Adrenal gland (tissue), 12 donors: ENCODE results near the gene BACH2. TPM values are rescaled to one million over a fixed set of nuclear protein-coding genes. Genes with fewer than 3 reads are reported as not detected.
A peak's percentile ranks its signal among the peaks of the same experiment; 100 is the strongest.

ENCODE experiments used
- DNase-seq, 7 donors: peaks; one replicate each; pipeline ENCODE4 v3.0.0-alpha.2; 2019 to 2020
- H3K27ac ChIP-seq, 5 donors: fragments of 200-600 bp; sonication (generic) in 4 of 5; 1 replicate in 3 of 5; 2 replicates in 2 of 5; pipeline versions ENCODE4 v1.5.1 to v1.8.0; 2016 to 2020; ENCODE audit warnings: mild to moderate bottlenecking in 1 of 5
- H3K27me3 ChIP-seq: fragments of 200-600 bp; 2 replicates; pipeline ENCODE4 v1.8.0; 2021
- H3K36me3 ChIP-seq, 2 donors: fragments of 200-600 bp; replicated peaks in 1 of 2; 1 replicate in 1 of 2; 2 replicates in 1 of 2; pipeline versions ENCODE4 v1.5.1 to v1.8.0; 2018 to 2022
- H3K4me1 ChIP-seq, 2 donors: fragments of 200-600 bp; replicated peaks in 1 of 2; 1 replicate in 1 of 2; 2 replicates in 1 of 2; pipeline versions ENCODE4 v1.5.1 to v1.8.0; 2018 to 2021
- H3K4me3 ChIP-seq, 4 donors: fragments of 200-600 bp; sonication (generic) in 3 of 4; one replicate each; pipeline ENCODE4 v1.5.1; 2016 to 2018
- H3K9me3 ChIP-seq, 3 donors: fragments of 200-600 bp; sonication (generic) in 1 of 3; replicated peaks in 1 of 3; 1 replicate in 2 of 3; 2 replicates in 1 of 3; pipeline versions ENCODE4 v1.5.1 to v1.8.0; 2016 to 2021
- CTCF ChIP-seq, 6 experiments: fragments of 450-650 bp in 4 of 6; fragments of 200-600 bp in 2 of 6; sonication (generic) in 1 of 6; IDR thresholded peaks; 1 replicate in 5 of 6; 2 replicates in 1 of 6; pipeline versions ENCODE4 v1.5.1 to v1.8.0; 2016 to 2021; ENCODE audit warnings: antibody characterized with exemption in 6 of 6, mild to moderate bottlenecking in 2 of 6, moderate library complexity in 1 of 6
- POLR2A ChIP-seq, 2 donors: fragments of 450-650 bp; IDR thresholded peaks; one replicate each; pipeline ENCODE4 v1.6.1; 2017; ENCODE audit warnings: antibody characterized with exemption in 2 of 2, mild to moderate bottlenecking in 2 of 2, moderate library complexity in 1 of 2
- WGBS, 4 donors: extraction: QIAGEN DNeasy Blood & Tissue Kit in 2 of 4; methylation state at CpG; one replicate each; pipeline versions ENCODE4 v1.1.5 to v1.1.7; 2013 to 2017; 5-methylcytosine and 5-hydroxymethylcytosine counted together
- intact Hi-C, 2 donors: fragments of 100-400 bp; cut with DNase I; formaldehyde crosslinking; loops; one replicate each; pipeline versions ENCODE4 v1.14.1 to v1.15.0; 2022 to 2023
- polyA plus RNA-seq, 3 donors: library from polyadenylated mRNA; stranded (reverse); fragments of 200-250 nt in 2 of 3; fragments of 350-450 nt in 1 of 3; fragmentation: Illumina TruSeq in 1 of 3; extraction: RNeasy Lipid Tissue Mini Kit (QIAGEN cat#74804) in 1 of 3; gene quantifications; one replicate each; pipeline ENCODE4 v1.2.3, GENCODE V29; 2013 to 2014
- total RNA-seq, 9 donors: library from RNA; depleted of rRNA in 4 of 9; stranded (reverse); fragments of >200 nt in 4 of 9; fragments of 120-200 nt in 1 of 9; fragmentation: NEBNext Ultra II Directional in 1 of 9; extraction: Animal tissue kit (Norgen Biotek cat#: 25700) in 1 of 9; gene quantifications; one replicate each; pipeline versions ENCODE4 v1.1.0 to v1.2.4, GENCODE V29; 2013 to 2023
- donor health status: healthy with polysubstance abuse.
- donor health status: Bipolar disorder and iron deficiency.
- donor health status: DM: yes; HTN: yes; CAD: no.
- donor health status: DM: no; HTN: no; CAD: no.
- donor health status: DM: no; HTN: no; CAD: no.
- donor health status: DM: yes; HTN: yes; CAD: no.

The BACH2 gene
- total and polyA plus RNA-seq, 12 donors: 0.08 to 2.9 (median 0.83) TPM

- Histone ChIP-seq H3K4me1 (no peaks in the 10 kb centered on the region), H3K27ac (no peak overlapping the region), H3K4me3 (no peak overlapping the region), H3K27me3 (no peaks in the 10 kb centered on the region), H3K9me3 (no peaks in the 10 kb centered on the region), H3K36me3 (no peaks in the 10 kb centered on the region)
- intact Hi-C loops: no loop called here
- TF ChIP-seq POLR2A (IDR thresholded peaks at IDR 0.05) (no peak), CTCF (IDR thresholded peaks at IDR 0.05) (no peak)
- 87 to 93% (median 89%) methylated on average over 3 of the region's 3 CpGs for WGBS, 4 donors
- DNase-seq: no peak
These were observed 310.0 kb downstream of the BACH2 start for GRCh38 chr6:89986650-89987074.

GRCh38 chr6:89985751-89986493, 310.7 kb downstream of the BACH2 start:
- Histone ChIP-seq H3K4me3 (no peak overlapping the region), H3K9me3 (no peaks in the 10 kb centered on the region), H3K36me3 (no peaks in the 10 kb centered on the region), H3K27ac (no peak overlapping the region), H3K4me1 (no peaks in the 10 kb centered on the region), H3K27me3 (no peaks in the 10 kb centered on the region)
- intact Hi-C loops: no loop called here
- TF ChIP-seq CTCF (IDR thresholded peaks at IDR 0.05) (no peak), POLR2A (IDR thresholded peaks at IDR 0.05) (no peak)
- 85 to 90% (median 88%) methylated on average over 9 to 11 of the region's 11 CpGs for WGBS, 4 donors
- DNase-seq: no peak

GRCh38 chr6:89984926-89985750, 311.5 kb downstream of the BACH2 start:
- no peak for TF ChIP-seq CTCF (IDR thresholded peaks at IDR 0.05)
- TF ChIP-seq POLR2A (IDR thresholded peaks at IDR 0.05): no peak
- DNase-seq: peak; percentile 18 to 87 (median 41)
- no peaks in the 10 kb centered on the region for H3K27me3 ChIP-seq
- H3K4me3 ChIP-seq: no peak overlapping the region
- intact Hi-C loops: no loop called here
- H3K9me3 ChIP-seq: no peaks in the 10 kb centered on the region
- no peak overlapping the region for H3K27ac ChIP-seq
- no peaks in the 10 kb centered on the region for H3K4me1 ChIP-seq
- no peaks in the 10 kb centered on the region for H3K36me3 ChIP-seq
- 62 to 71% (median 68%) methylated on average over 10 to 12 of the region's 12 CpGs for WGBS, 4 donors

- Histone ChIP-seq H3K9me3 (no peaks in the 10 kb centered on the region), H3K27ac (no peak overlapping the region), H3K36me3 (no peaks in the 10 kb centered on the region), H3K4me1 (peaks cover 5 to 6% of the 10 kb centered on the region in 2 donors), H3K27me3 (no peaks in the 10 kb centered on the region), H3K4me3 (no peak overlapping the region)
- TF ChIP-seq POLR2A (IDR thresholded peaks at IDR 0.05): no peak
- no peak for TF ChIP-seq CTCF (IDR thresholded peaks at IDR 0.05)
- intact Hi-C loops: no loop called here
- DNase-seq: no peak
These were observed 316.3 kb downstream of the BACH2 start for GRCh38 chr6:89980353-89980752.
